HepG2 (cell line): ENCODE results near the gene NCDN.

ENCODE experiments used
- ATF2 ChIP-seq: sonication (generic); formaldehyde crosslinking; IDR thresholded peaks from 2 replicates; pipeline ENCODE4 v1.4.0; 2020; ENCODE audit warnings: missing genetic modification reagents
- ATF3 ChIP-seq: sonication (generic); formaldehyde crosslinking; IDR thresholded peaks from 2 replicates; pipeline ENCODE4 v1.4.0; 2020; ENCODE audit warnings: missing genetic modification reagents
- ATRX ChIP-seq: sonication (generic); formaldehyde crosslinking; IDR thresholded peaks from 2 replicates; pipeline ENCODE4 v1.4.0; 2020; ENCODE audit warnings: missing genetic modification reagents, borderline replicate concordance
- CTCF ChIP-seq: sonication (generic); formaldehyde crosslinking; IDR thresholded peaks from 2 replicates; pipeline ENCODE4 v1.5.0; 2020; ENCODE audit warnings: mild to moderate bottlenecking, missing genetic modification reagents, moderate library complexity
- HNRNPL ChIP-seq: fragments of 200-400 bp; formaldehyde crosslinking; IDR thresholded peaks from 2 replicates; pipeline ENCODE4 v1.6.1; 2017; ENCODE audit warnings: mild to moderate bottlenecking, low read depth, low read length
- NR2F2 ChIP-seq: IDR thresholded peaks from 2 replicates; pipeline ENCODE4 v1.6.1; 2012; ENCODE audit warnings: low read depth, inconsistent platforms, borderline replicate concordance
- POLR2G ChIP-seq: fragments of 200-400 bp; formaldehyde crosslinking; IDR thresholded peaks from 2 replicates; pipeline ENCODE4 v1.6.1; 2018; ENCODE audit warnings: mild to moderate bottlenecking, low read depth, low read length, moderate library complexity
- PPARG ChIP-seq: conservative IDR thresholded peaks from 2 replicates; pipeline ENCODE4 v1.6.1; 2016; ENCODE audit warnings: missing biosample characterization, missing genetic modification reagents
- REST ChIP-seq, 2 experiments: IDR thresholded peaks; 2 replicates each; pipeline ENCODE4 v1.6.1; 2011 to 2012; ENCODE audit warnings: low read length in 2 of 2, borderline replicate concordance in 1 of 2, low read depth in 1 of 2, mild to moderate bottlenecking in 1 of 2, moderate library complexity in 1 of 2
- STAG1 ChIP-seq: sonication (generic); formaldehyde crosslinking; IDR thresholded peaks from 2 replicates; pipeline ENCODE4 v1.4.0; 2020; ENCODE audit warnings: missing genetic modification reagents
- TCF7 ChIP-seq: sonication (generic); IDR thresholded peaks from 2 replicates; pipeline ENCODE4 v1.6.1; 2016; ENCODE audit warnings: antibody characterized with exemption, low read depth
- ZNF235 ChIP-seq: sonication (generic); formaldehyde crosslinking; IDR thresholded peaks from 2 replicates; pipeline ENCODE4 v1.8.1; 2023; ENCODE audit warnings: mild to moderate bottlenecking, missing genetic modification reagents, borderline replicate concordance
- ZNF788 ChIP-seq: sonication (generic); formaldehyde crosslinking; IDR thresholded peaks from 2 replicates; pipeline ENCODE4 v1.5.0; 2020; ENCODE audit warnings: mild to moderate bottlenecking, missing genetic modification reagents, borderline replicate concordance

- TF ChIP-seq ATF2 = no peak
- no peak for TF ChIP-seq ZNF235 (CRISPR knock-in tag)
- no peak for TF ChIP-seq ATF3 (CRISPR knock-in tag)
- TF ChIP-seq NR2F2 = no peak
- TF ChIP-seq HNRNPL = no peak
- no peak for TF ChIP-seq POLR2G
- TF ChIP-seq PPARG (CRISPR knock-in tag) = no peak
- no peak for TF ChIP-seq CTCF (CRISPR knock-in tag)
- no peak for TF ChIP-seq REST (IDR thresholded peaks at IDR 0.05; ENCODE audit: borderline replicate concordance in 1 of 2, low read depth in 1 of 2, low read length in 2 of 2)
- TF ChIP-seq TCF7 = no peak
- TF ChIP-seq STAG1 (CRISPR knock-in tag) = no peak
- no peak for TF ChIP-seq ATRX (CRISPR knock-in tag)
- no peak for TF ChIP-seq ZNF788 (CRISPR knock-in tag)
These were observed 16.6 kb downstream of the NCDN start for GRCh38 chr1:35574125-35574654.
